GM12801 (cell line): Measurements from ENCODE around the gene PSMD2.
A peak's percentile ranks its signal among the peaks of the same experiment; 100 is the strongest.

Experiments used
- TF ChIP-seq, protein P1 (sequence below): IDR thresholded peaks from one replicate; pipeline ENCODE4 v1.5.1; 2011; ENCODE audit warnings: control low read depth; ENCODE audit not compliant: insufficient read length; ENCODE audit errors: extremely low read depth

The PSMD2 gene

DNA sequence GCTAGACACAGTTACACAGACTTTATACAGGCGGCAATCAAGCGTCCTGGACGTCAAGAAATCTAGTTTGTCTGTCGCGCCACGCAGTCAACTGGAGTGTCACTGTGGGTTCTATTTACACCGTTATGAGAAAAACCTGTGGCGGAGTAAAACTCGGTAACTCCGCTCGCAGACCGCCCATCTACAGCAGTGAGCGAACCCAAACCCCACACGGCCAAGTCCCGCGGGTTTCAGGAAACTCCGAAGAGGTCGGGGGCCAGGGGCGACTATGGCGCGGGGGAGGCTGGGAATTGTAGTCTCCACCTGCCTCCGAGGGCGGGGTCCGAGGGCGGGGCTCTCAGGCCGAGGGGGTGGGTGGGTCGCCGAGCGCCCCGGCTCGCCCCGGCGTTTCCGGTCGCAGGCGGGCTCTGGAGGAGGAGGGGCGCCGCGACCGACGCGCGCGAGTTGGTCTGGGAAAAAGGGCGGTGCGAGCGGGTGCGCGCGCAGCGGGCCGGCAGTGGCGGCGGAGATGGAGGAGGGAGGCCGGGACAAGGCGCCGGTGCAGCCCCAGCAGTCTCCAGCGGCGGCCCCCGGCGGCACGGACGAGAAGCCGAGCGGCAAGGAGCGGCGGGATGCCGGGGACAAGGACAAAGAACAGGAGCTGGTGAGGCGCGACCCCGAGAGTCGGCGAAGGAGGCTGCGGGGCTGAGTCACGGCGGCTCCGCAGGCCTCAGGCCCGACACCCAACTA, at the start of gene PSMD2:
PSMD2 (plus strand) TSS at position 483 of the 729 bp plus-strand sequence; CDS start at position 509, 26 bp downstream.
- TF ChIP-seq, protein P1, sequence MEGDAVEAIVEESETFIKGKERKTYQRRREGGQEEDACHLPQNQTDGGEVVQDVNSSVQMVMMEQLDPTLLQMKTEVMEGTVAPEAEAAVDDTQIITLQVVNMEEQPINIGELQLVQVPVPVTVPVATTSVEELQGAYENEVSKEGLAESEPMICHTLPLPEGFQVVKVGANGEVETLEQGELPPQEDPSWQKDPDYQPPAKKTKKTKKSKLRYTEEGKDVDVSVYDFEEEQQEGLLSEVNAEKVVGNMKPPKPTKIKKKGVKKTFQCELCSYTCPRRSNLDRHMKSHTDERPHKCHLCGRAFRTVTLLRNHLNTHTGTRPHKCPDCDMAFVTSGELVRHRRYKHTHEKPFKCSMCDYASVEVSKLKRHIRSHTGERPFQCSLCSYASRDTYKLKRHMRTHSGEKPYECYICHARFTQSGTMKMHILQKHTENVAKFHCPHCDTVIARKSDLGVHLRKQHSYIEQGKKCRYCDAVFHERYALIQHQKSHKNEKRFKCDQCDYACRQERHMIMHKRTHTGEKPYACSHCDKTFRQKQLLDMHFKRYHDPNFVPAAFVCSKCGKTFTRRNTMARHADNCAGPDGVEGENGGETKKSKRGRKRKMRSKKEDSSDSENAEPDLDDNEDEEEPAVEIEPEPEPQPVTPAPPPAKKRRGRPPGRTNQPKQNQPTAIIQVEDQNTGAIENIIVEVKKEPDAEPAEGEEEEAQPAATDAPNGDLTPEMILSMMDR = no peak

DNA sequence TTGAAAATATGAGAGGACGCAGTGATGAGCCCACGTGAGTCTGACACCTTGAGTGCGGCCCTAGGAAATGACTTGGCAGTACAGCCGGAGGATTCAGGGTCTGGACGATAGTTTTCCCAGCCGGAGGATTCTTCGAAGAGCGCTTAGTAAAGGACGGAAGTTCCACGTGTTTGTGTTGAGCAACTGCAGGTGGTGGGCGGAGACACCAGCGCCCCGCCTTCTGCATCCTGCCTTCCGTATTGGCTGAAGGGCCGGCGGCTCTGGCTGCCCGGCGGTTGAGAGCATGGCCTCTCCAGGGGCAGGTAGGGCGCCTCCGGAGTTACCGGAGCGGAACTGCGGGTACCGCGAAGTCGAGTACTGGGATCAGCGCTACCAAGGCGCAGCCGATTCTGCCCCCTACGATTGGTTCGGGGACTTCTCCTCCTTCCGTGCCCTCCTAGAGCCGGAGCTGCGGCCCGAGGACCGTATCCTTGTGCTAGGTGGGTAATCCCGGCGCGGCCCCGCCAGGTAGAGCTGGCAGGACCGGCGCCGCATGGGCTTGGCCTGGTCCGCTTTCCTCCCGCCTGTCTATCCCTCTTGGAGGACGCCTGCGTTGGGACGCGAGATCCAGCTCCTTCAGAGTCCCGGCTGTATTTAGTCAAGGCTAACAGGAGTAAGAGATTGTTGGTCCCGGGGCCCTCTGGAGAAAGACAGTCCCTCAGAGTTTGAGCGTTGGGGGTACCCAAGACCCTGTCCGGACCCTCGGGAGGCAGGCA, 49.5 kb upstream of the PSMD2 start, which contains the start of gene EEF1AKMT4:
EEF1AKMT4 (plus strand) TSS at position 261 of the 755 bp plus-strand sequence; CDS start at position 284, 23 bp downstream.
- TF ChIP-seq, protein P1 = no peak

DNA sequence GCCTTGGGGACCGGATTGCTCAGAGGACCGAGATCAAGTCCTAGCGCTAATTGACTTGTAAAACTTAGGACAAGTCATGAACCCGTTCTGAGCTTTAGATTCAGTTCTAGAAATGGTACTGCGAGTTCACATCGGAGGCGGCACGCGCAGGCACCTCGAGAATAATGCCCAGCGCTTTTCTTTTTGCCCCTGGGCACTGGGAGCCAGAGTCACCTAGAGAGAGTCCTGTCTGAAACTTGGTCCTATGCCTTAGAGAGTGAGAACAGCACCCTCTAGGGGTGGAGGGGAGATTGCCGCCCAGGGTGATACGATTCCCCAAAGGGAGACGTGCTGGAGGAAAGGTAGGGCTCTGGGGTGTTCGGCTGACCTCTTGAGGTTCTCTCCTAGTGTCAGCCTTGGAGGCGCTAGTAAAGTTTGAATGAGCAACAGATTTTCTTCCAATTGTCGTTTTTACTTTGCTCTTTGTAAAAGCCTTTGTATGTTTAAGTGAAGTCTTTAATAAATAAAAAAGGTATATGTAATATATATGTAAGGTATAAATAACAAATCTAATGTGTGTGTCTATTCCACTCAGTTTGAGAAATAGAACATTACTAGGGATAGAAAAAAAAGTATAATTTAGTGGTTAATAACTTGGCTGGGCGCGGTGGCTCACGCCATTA, 48.7 kb upstream of the PSMD2 start:
- TF ChIP-seq, protein P1 = peak; percentile 64

DNA sequence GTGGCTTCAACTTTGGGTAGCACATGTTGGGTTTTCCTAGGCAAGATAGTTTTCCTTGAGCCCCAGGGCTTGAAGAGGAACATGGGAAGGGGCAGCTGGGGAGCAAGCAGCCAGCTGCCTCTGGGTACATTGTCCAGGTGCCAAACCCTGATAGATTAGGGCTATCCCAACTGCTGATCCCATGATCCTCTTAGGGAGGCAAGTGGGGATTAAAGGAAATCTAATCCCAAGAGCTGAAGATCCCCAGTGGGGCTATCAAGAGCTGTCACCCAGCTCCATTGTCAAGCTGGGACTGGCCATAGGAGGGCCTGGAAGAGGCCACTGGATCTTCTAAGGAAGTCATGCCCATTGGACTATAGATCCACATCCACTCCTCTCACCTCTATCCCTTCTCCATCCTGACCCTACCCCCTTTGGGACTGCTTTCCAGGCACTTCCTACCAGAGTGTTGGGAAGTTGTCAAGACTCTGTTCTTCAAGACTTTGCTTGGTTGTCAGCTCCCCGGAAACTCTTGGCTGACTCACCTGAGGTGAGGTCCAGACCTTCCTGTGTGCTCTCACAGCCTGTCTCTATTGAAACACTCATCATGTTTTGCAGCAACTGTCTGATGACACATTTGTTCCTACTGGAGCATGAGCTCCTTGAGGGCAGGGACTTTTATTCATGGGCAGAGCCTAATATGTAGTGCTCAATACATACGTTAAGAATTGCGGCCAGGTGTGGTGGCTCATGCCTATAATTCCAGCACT, 43.6 kb upstream of the PSMD2 start:
- TF ChIP-seq, protein P1 = no peak

- TF ChIP-seq, protein P1 = no peak
Observed at GRCh38 chr3:184257083-184257915, 41.7 kb upstream of the PSMD2 start.

- TF ChIP-seq, protein P1 = no peak
Observed at GRCh38 chr3:184258926-184259325, 40.1 kb upstream of the PSMD2 start.
